IPS-20b (cell line): ENCODE measurements around the gene ZSCAN26.

Source experiments
- H3K27ac ChIP-seq: one replicate; pipeline ENCODE4 v1.5.1; 2013; ENCODE audit warnings: low read length
- H3K27me3 ChIP-seq: 2 replicates; pipeline ENCODE4 v1.6.1; 2013; ENCODE audit warnings: mild to moderate bottlenecking, low read length, inconsistent platforms; ENCODE audit not compliant: insufficient read depth
- H3K36me3 ChIP-seq: 2 replicates; pipeline ENCODE4 v1.6.1; 2013; ENCODE audit warnings: low read depth, mild to moderate bottlenecking, inconsistent platforms, low read length, moderate library complexity; ENCODE audit not compliant: insufficient read depth
- H3K4me1 ChIP-seq: 2 replicates; pipeline ENCODE4 v1.6.1; 2013; ENCODE audit warnings: mild to moderate bottlenecking, control low read depth, inconsistent platforms, low read length, moderate library complexity; ENCODE audit not compliant: insufficient read depth
- H3K4me3 ChIP-seq: 2 replicates; pipeline ENCODE4 v1.5.1; 2013; ENCODE audit warnings: mild to moderate bottlenecking, low read length, inconsistent platforms
- H3K9ac ChIP-seq: 2 replicates; pipeline ENCODE4 v1.6.1; 2013; ENCODE audit warnings: low read depth, mild to moderate bottlenecking, inconsistent platforms, low read length, moderate library complexity
- H3K9me3 ChIP-seq: 2 replicates; pipeline ENCODE4 v1.6.1; 2013; ENCODE audit warnings: mild to moderate bottlenecking, low read depth, low read length, inconsistent platforms; ENCODE audit not compliant: insufficient read depth

Gene ZSCAN26

GRCh38 chr6:28266962-28267694, at the start of gene ZSCAN26:
TSS of gene ZSCAN26 (plus strand) at chr6:28267143. CDS start at chr6:28271920, 4,777 bp downstream.
- Histone ChIP-seq H3K9ac (peak within 1 kb of the TSS; percentile 87), H3K4me3 (peak within 1 kb of the TSS; percentile 93), H3K36me3 (peaks cover 5% of the 10 kb centered on the region), H3K4me1 (peaks cover 4% of the 10 kb centered on the region; the same call in 1 of the 2 replicates), H3K9me3 (no peaks in the 10 kb centered on the region), H3K27ac (peak within 1 kb of the TSS; percentile 28), H3K27me3 (peaks cover 12% of the 10 kb centered on the region)

- peak overlapping the region; percentile 77; the same call in 1 of the 2 replicates for H3K4me3 ChIP-seq
- no peaks in the 10 kb centered on the region for H3K9me3 ChIP-seq
- no peaks in the 10 kb centered on the region for H3K36me3 ChIP-seq
- peaks cover 9% of the 10 kb centered on the region; the same call in 1 of the 2 replicates for H3K4me1 ChIP-seq
- H3K9ac ChIP-seq: no peak overlapping the region
- H3K27me3 ChIP-seq: peaks cover 93% of the 10 kb centered on the region
- H3K27ac ChIP-seq: no peak overlapping the region
Observed at GRCh38 chr6:28217890-28218289, 49.1 kb upstream of the ZSCAN26 start.

- Histone ChIP-seq H3K36me3 (no peaks in the 10 kb centered on the region), H3K4me3 (peak overlapping the region; percentile 77), H3K27me3 (peaks cover 93% of the 10 kb centered on the region), H3K27ac (no peak overlapping the region), H3K9me3 (no peaks in the 10 kb centered on the region), H3K9ac (peak overlapping the region; percentile 56; the same call in 1 of the 2 replicates), H3K4me1 (peaks cover 3% of the 10 kb centered on the region; the same call in 1 of the 2 replicates)
Observed at GRCh38 chr6:28218312-28219248, 48.4 kb upstream of the ZSCAN26 start.

- Histone ChIP-seq H3K4me1 (peaks cover 3% of the 10 kb centered on the region; the same call in 1 of the 2 replicates), H3K27me3 (peaks cover 89% of the 10 kb centered on the region)
Observed at GRCh38 chr6:28220257-28221133, 46.4 kb upstream of the ZSCAN26 start.

GRCh38 chr6:28224131-28225055, 42.5 kb upstream of the ZSCAN26 start:
- Histone ChIP-seq H3K9ac (peak overlapping the region; percentile 88; the same call in 1 of the 2 replicates), H3K9me3 (no peaks in the 10 kb centered on the region), H3K36me3 (peaks cover 26% of the 10 kb centered on the region), H3K27ac (no peak overlapping the region), H3K4me3 (peak overlapping the region; percentile 96), H3K27me3 (peaks cover 54% of the 10 kb centered on the region), H3K4me1 (no peaks in the 10 kb centered on the region)

More at GRCh38 chr6:28220257-28221133, 46.4 kb upstream of the ZSCAN26 start:
- H3K27ac ChIP-seq: no peak overlapping the region
- no peak overlapping the region for H3K9ac ChIP-seq
- H3K9me3 ChIP-seq: no peaks in the 10 kb centered on the region
- H3K4me3 ChIP-seq: no peak overlapping the region
- no peaks in the 10 kb centered on the region for H3K36me3 ChIP-seq

GRCh38 chr6:28225056-28225834, 41.7 kb upstream of the ZSCAN26 start, which contains the start of gene ZSCAN9:
TSS of gene ZSCAN9 (plus strand) at chr6:28225275. CDS start at chr6:28227085, 1,810 bp downstream.
- Histone ChIP-seq H3K27me3 (peaks cover 45% of the 10 kb centered on the region), H3K36me3 (peaks cover 33% of the 10 kb centered on the region), H3K9ac (peak within 1 kb of the TSS; percentile 88; the same call in 1 of the 2 replicates), H3K4me1 (no peaks in the 10 kb centered on the region), H3K4me3 (peak within 1 kb of the TSS; percentile 96), H3K27ac (no peak within 1 kb of the TSS), H3K9me3 (no peaks in the 10 kb centered on the region)

- Histone ChIP-seq H3K4me1 (no peaks in the 10 kb centered on the region), H3K27ac (no peak overlapping the region), H3K9me3 (no peaks in the 10 kb centered on the region), H3K9ac (peak overlapping the region; percentile 88; the same call in 1 of the 2 replicates), H3K27me3 (peaks cover 33% of the 10 kb centered on the region), H3K36me3 (peaks cover 45% of the 10 kb centered on the region), H3K4me3 (peak overlapping the region; percentile 96)
Observed at GRCh38 chr6:28226460-28226859, 40.5 kb upstream of the ZSCAN26 start.

- Histone ChIP-seq H3K9ac (no peak overlapping the region), H3K27me3 (no peaks in the 10 kb centered on the region), H3K36me3 (peaks cover 74% of the 10 kb centered on the region), H3K4me3 (no peak overlapping the region), H3K4me1 (no peaks in the 10 kb centered on the region), H3K27ac (no peak overlapping the region), H3K9me3 (no peaks in the 10 kb centered on the region)
Observed at GRCh38 chr6:28232785-28233184, 34.2 kb upstream of the ZSCAN26 start.

GRCh38 chr6:28235912-28236452, 31.0 kb upstream of the ZSCAN26 start:
- H3K27me3 ChIP-seq: no peaks in the 10 kb centered on the region
- no peaks in the 10 kb centered on the region for H3K9me3 ChIP-seq
- no peak overlapping the region for H3K4me3 ChIP-seq
- H3K9ac ChIP-seq: no peak overlapping the region
- no peak overlapping the region for H3K27ac ChIP-seq
- no peaks in the 10 kb centered on the region for H3K4me1 ChIP-seq
- H3K36me3 ChIP-seq: peaks cover 44% of the 10 kb centered on the region
